SK-N-SH (cell line): ENCODE data around the gene RSRP1. TPM values are rescaled to one million over a fixed set of nuclear protein-coding genes. Genes with fewer than 3 reads are reported as not detected.
"Not testable (repeated sequence)": the region's sequence is repeated elsewhere in the genome, so short reads cannot be mapped to it uniquely, and the experiment has no call there.

Experiments
- CTCF ChIA-PET: fragments of 300-600, 350-600 bp; formaldehyde crosslinking; extraction: SDS; loops from one replicate; lab custom pipeline; 2021; lab: Yijun Ruan, JAX
- POLR2A ChIA-PET: fragments of 350-600 bp; sonication (Branson Sonifier 250); formaldehyde crosslinking; extraction: SDS; loops from one replicate; lab custom pipeline; 2020; ENCODE audit warnings: antibody characterized with exemption, inconsistent platforms; lab: Yijun Ruan, JAX
- DNase-seq: peaks from one replicate; pipeline ENCODE4 v3.0.0; 2012
- H2AFZ ChIP-seq: fragments of 200-600 bp; sonication (generic); 2 replicates; pipeline ENCODE4 v1.8.1; 2016; ENCODE audit warnings: antibody characterized with exemption, mild to moderate bottlenecking, low read depth
- H3F3A ChIP-seq: fragments of 200-600 bp; sonication (generic); replicated peaks from 2 replicates; pipeline ENCODE3; 2016; ENCODE audit warnings: antibody characterized with exemption, mild to moderate bottlenecking; ENCODE audit not compliant: insufficient read depth
- H3K27ac ChIP-seq, 2 experiments: fragments of 200-500 bp in 1 of 2; fragments of 200-600 bp in 1 of 2; sonication (Bioruptor generic) in 1 of 2; sonication (generic), shearing (Covaris generic) in 1 of 2; 2 replicates each; pipeline versions ENCODE4 v1.5.1 to v1.6.1; 2014 to 2016; ENCODE audit warnings: low read depth in 2 of 2, inconsistent platforms in 1 of 2, low read length in 1 of 2, mild to moderate bottlenecking in 1 of 2, mixed read lengths in 1 of 2
- H3K27me3 ChIP-seq: fragments of 200-600 bp; sonication (generic), shearing (Covaris generic); 2 replicates; pipeline ENCODE4 v1.6.1; 2016; ENCODE audit warnings: mixed run types; ENCODE audit not compliant: insufficient read depth
- H3K36me3 ChIP-seq, 2 experiments: fragments of 200-500 bp in 1 of 2; fragments of 200-600 bp in 1 of 2; sonication (Bioruptor generic) in 1 of 2; sonication (generic) in 1 of 2; replicated peaks in 1 of 2; 2 replicates each; pipeline versions ENCODE3 to v1.5.1; 2014 to 2016; ENCODE audit warnings: low read length in 1 of 2, mild to moderate bottlenecking in 1 of 2; ENCODE audit not compliant: insufficient read depth in 2 of 2, control insufficient read depth in 1 of 2
- H3K4me1 ChIP-seq, 2 experiments: fragments of 200-500 bp in 1 of 2; fragments of 200-600 bp in 1 of 2; sonication (Bioruptor generic) in 1 of 2; sonication (generic), shearing (Covaris generic) in 1 of 2; 2 replicates each; pipeline versions ENCODE4 v1.5.1 to v1.6.1; 2014 to 2016; ENCODE audit warnings: low read depth in 1 of 2, low read length in 1 of 2, mixed run types in 1 of 2; ENCODE audit not compliant: insufficient read depth in 2 of 2, control insufficient read depth in 1 of 2
- H3K4me2 ChIP-seq: fragments of 200-600 bp; sonication (generic), shearing (Covaris generic); 2 replicates; pipeline ENCODE4 v1.6.1; 2017; ENCODE audit warnings: mixed run types
- H3K4me3 ChIP-seq, 2 experiments: fragments of 200-500 bp in 1 of 2; fragments of 200-600 bp in 1 of 2; sonication (Bioruptor generic) in 1 of 2; sonication (generic), shearing (Covaris generic) in 1 of 2; 2 replicates each; pipeline versions ENCODE4 v1.5.1 to v1.8.1; 2014 to 2016; ENCODE audit warnings: low read depth in 2 of 2, inconsistent platforms in 1 of 2, low read length in 1 of 2, mild to moderate bottlenecking in 1 of 2, mixed read lengths in 1 of 2, moderate library complexity in 1 of 2
- H3K79me2 ChIP-seq: fragments of 200-600 bp; sonication (generic); 2 replicates; pipeline ENCODE4 v1.8.1; 2017; ENCODE audit warnings: mild to moderate bottlenecking; ENCODE audit not compliant: insufficient read depth
- H3K9ac ChIP-seq: fragments of 200-600 bp; sonication (generic); 2 replicates; pipeline ENCODE4 v1.6.1; 2017; ENCODE audit warnings: mixed run types
- H3K9me2 ChIP-seq: fragments of 200-600 bp; sonication (generic); 2 replicates; pipeline ENCODE4 v1.6.1; 2017; ENCODE audit warnings: mixed run types
- H3K9me3 ChIP-seq: fragments of 200-600 bp; sonication (generic); 2 replicates; pipeline ENCODE4 v1.6.1; 2017; ENCODE audit warnings: mixed run types, mild to moderate bottlenecking, moderate library complexity
- H4K20me1 ChIP-seq: fragments of 200-600 bp; sonication (generic); 2 replicates; pipeline ENCODE4 v1.6.1; 2017; ENCODE audit warnings: mild to moderate bottlenecking, mixed run types; ENCODE audit not compliant: insufficient read depth
- CHD2 ChIP-seq: fragments of 150-350 bp; IDR thresholded peaks from 2 replicates; pipeline ENCODE4 v1.6.1; 2018; ENCODE audit warnings: low read length; ENCODE audit not compliant: partially characterized antibody
- ELF1 ChIP-seq: IDR thresholded peaks from 2 replicates; pipeline ENCODE4 v1.4.0; 2012
- EZH2phosphoT487 ChIP-seq: fragments of 200-600 bp; sonication (generic); IDR thresholded peaks from 2 replicates; pipeline ENCODE4 v1.6.1; 2017; ENCODE audit warnings: low read depth, mixed run types, mild to moderate bottlenecking, antibody characterized with exemption, moderate library complexity, borderline replicate concordance
- FOSL2 ChIP-seq: IDR thresholded peaks from 2 replicates; pipeline ENCODE4 v1.4.0; 2012; ENCODE audit warnings: low read depth, mild to moderate bottlenecking, moderate library complexity, borderline replicate concordance
- FOXJ3 ChIP-seq: sonication (generic); formaldehyde crosslinking; IDR thresholded peaks from 2 replicates; pipeline ENCODE4 v1.5.1; 2020; ENCODE audit warnings: mild to moderate bottlenecking, missing genetic modification reagents
- FOXM1 ChIP-seq: IDR thresholded peaks from 2 replicates; pipeline ENCODE4 v1.4.0; 2012; ENCODE audit warnings: low read depth, mild to moderate bottlenecking
- GABPA ChIP-seq: IDR thresholded peaks from 2 replicates; pipeline ENCODE4 v1.4.0; 2012; ENCODE audit warnings: low read depth, mild to moderate bottlenecking
- GATA2 ChIP-seq: sonication (generic); formaldehyde crosslinking; IDR thresholded peaks from 2 replicates; pipeline ENCODE4 v1.5.0; 2020; ENCODE audit warnings: mild to moderate bottlenecking, missing genetic modification reagents
- MEF2A ChIP-seq: IDR thresholded peaks from 2 replicates; pipeline ENCODE4 v1.4.0; 2012; ENCODE audit warnings: low read depth, borderline replicate concordance
- MXI1 ChIP-seq: IDR thresholded peaks from 2 replicates; pipeline ENCODE4 v1.6.1; 2012; ENCODE audit warnings: mild to moderate bottlenecking, low read depth, low read length, improper control_type of control experiment
- NFIC ChIP-seq: IDR thresholded peaks from 2 replicates; pipeline ENCODE4 v1.4.0; 2012; ENCODE audit warnings: borderline replicate concordance
- RAD21 ChIP-seq: IDR thresholded peaks from 2 replicates; pipeline ENCODE4 v1.6.1; 2012; ENCODE audit warnings: mild to moderate bottlenecking, low read length
- SMC3 ChIP-seq: IDR thresholded peaks from 2 replicates; pipeline ENCODE4 v1.6.1; 2012; ENCODE audit warnings: low read depth, low read length, improper control_type of control experiment
- TAF1 ChIP-seq: IDR thresholded peaks from 2 replicates; pipeline ENCODE4 v1.6.1; 2012; ENCODE audit warnings: low read depth, mild to moderate bottlenecking, low read length, moderate library complexity, borderline replicate concordance
- TCF12 ChIP-seq: IDR thresholded peaks from 2 replicates; pipeline ENCODE4 v1.4.0; 2012
- TEAD4 ChIP-seq: IDR thresholded peaks from 2 replicates; pipeline ENCODE4 v1.4.0; 2012; ENCODE audit warnings: mild to moderate bottlenecking, borderline replicate concordance; ENCODE audit not compliant: insufficient read depth
- WGBS: methylation state at CpG from one replicate; pipeline ENCODE4 v1.1.6; 2017; ENCODE audit warnings: low lambda C conversion rate; 5-methylcytosine and 5-hydroxymethylcytosine counted together
- polyA plus RNA-seq, 3 experiments: library from polyadenylated mRNA; depleted of rRNA; stranded (reverse); fragments of >200 nt; gene quantifications; 2 replicates each; pipeline ENCODE4 v1.2.3, GENCODE V29; 2012
- TF ChIP-seq, protein P1 (sequence below): fragments of 150-350 bp; IDR thresholded peaks from 2 replicates; pipeline ENCODE4 v1.6.1; 2016; ENCODE audit warnings: mild to moderate bottlenecking, low read depth, low read length
- TF ChIP-seq, protein P2 (sequence below): IDR thresholded peaks from 2 replicates; pipeline ENCODE4 v1.4.0; 2012; ENCODE audit warnings: low read depth, borderline replicate concordance
- TF ChIP-seq, protein P3 (sequence below): fragments of 200-600 bp; sonication (generic); IDR thresholded peaks from 2 replicates; pipeline ENCODE4 v1.6.1; 2017; ENCODE audit warnings: antibody characterized with exemption, mild to moderate bottlenecking, moderate library complexity
- TF ChIP-seq, protein P4 (sequence below): IDR thresholded peaks from 2 replicates; pipeline ENCODE4 v1.4.0; 2012; ENCODE audit warnings: low read depth

RSRP1 gene
- polyA plus RNA-seq, 1 of the 3 experiments (the other 2 are of a cell fraction): 126 TPM

DNA sequence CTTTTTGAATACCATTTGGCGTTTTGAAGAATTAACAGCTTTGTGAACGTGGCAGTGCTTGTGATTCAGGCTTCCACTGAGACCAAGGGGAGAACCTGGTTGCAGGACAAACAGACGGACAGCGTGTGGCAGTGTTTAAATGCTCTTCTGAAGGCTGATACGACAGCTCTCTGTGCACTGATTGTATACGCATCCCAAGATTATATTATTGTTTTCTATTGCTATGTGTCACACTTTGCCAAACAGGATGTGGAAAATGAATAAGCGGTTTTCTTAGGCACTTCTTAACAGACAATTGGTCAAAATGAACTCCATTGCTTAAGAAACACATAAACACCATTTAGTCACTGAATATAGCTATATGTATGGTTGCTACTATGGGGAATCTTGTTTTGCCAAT is 12.6 kb upstream of the RSRP1 start:
- H3K9ac ChIP-seq, H3K4me2 ChIP-seq, POLR2A ChIA-PET: not testable (repeated sequence)

DNA sequence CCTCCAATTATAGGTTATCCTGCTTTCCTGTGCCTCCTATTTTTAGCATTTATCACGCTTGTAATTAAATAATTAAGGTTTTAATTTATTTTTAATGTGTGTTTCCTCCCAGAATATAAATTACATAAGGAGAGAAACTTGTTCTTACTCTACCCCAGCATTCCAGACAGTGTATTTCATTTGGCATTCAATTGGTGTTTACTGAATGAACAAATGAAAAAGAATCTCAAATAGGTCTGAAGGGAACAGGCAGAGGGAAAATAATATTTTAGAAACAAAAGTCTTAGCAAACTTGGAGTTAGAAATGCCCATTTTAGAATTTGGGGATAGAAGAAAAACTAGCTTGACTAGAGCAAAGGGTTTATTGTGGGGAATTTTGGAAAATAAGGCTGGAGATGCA is 9.9 kb upstream of the RSRP1 start:
- Histone ChIP-seq H4K20me1 (no peaks in the 10 kb centered on the region; the same call in 1 of the 2 replicates), H3F3A (peaks cover 7% of the 10 kb centered on the region), H2AFZ (no peak overlapping the region), H3K9me3 (no peaks in the 10 kb centered on the region), H3K36me3 (no peaks in the 10 kb centered on the region), H3K4me1 (peaks cover 0 to 8% of the 10 kb centered on the region in 2 experiments; a peak in 1 of 4 replicates), H3K79me2 (peaks cover 61% of the 10 kb centered on the region), H3K9me2 (no peaks in the 10 kb centered on the region), H3K4me2 (no peak overlapping the region), H3K9ac (no peak overlapping the region), H3K27me3 (no peaks in the 10 kb centered on the region), H3K4me3 (no peak overlapping the region), H3K27ac (no peak overlapping the region)
- WGBS: 78% methylated on average over 1 of the region's 1 CpG
- TF ChIP-seq, protein P1, sequence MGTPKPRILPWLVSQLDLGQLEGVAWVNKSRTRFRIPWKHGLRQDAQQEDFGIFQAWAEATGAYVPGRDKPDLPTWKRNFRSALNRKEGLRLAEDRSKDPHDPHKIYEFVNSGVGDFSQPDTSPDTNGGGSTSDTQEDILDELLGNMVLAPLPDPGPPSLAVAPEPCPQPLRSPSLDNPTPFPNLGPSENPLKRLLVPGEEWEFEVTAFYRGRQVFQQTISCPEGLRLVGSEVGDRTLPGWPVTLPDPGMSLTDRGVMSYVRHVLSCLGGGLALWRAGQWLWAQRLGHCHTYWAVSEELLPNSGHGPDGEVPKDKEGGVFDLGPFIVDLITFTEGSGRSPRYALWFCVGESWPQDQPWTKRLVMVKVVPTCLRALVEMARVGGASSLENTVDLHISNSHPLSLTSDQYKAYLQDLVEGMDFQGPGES: no peak
- TF ChIP-seq SMC3: no peak
- no peak for TF ChIP-seq TEAD4
- no peak for TF ChIP-seq NFIC
- no peak for TF ChIP-seq MXI1
- TF ChIP-seq MEF2A: no peak
- no peak for TF ChIP-seq FOXM1
- TF ChIP-seq EZH2phosphoT487: no peak
- TF ChIP-seq FOXJ3 (CRISPR knock-in tag): no peak
- TF ChIP-seq TAF1: no peak
- no peak for TF ChIP-seq FOSL2
- no peak for TF ChIP-seq CHD2
- TF ChIP-seq GABPA: no peak
- no peak for TF ChIP-seq GATA2 (CRISPR knock-in tag)
- TF ChIP-seq, protein P2, sequence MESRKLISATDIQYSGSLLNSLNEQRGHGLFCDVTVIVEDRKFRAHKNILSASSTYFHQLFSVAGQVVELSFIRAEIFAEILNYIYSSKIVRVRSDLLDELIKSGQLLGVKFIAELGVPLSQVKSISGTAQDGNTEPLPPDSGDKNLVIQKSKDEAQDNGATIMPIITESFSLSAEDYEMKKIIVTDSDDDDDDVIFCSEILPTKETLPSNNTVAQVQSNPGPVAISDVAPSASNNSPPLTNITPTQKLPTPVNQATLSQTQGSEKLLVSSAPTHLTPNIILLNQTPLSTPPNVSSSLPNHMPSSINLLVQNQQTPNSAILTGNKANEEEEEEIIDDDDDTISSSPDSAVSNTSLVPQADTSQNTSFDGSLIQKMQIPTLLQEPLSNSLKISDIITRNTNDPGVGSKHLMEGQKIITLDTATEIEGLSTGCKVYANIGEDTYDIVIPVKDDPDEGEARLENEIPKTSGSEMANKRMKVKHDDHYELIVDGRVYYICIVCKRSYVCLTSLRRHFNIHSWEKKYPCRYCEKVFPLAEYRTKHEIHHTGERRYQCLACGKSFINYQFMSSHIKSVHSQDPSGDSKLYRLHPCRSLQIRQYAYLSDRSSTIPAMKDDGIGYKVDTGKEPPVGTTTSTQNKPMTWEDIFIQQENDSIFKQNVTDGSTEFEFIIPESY: no peak
- no peak for TF ChIP-seq ELF1
- TF ChIP-seq TCF12: no peak
- TF ChIP-seq RAD21: no peak
- TF ChIP-seq, protein P3, sequence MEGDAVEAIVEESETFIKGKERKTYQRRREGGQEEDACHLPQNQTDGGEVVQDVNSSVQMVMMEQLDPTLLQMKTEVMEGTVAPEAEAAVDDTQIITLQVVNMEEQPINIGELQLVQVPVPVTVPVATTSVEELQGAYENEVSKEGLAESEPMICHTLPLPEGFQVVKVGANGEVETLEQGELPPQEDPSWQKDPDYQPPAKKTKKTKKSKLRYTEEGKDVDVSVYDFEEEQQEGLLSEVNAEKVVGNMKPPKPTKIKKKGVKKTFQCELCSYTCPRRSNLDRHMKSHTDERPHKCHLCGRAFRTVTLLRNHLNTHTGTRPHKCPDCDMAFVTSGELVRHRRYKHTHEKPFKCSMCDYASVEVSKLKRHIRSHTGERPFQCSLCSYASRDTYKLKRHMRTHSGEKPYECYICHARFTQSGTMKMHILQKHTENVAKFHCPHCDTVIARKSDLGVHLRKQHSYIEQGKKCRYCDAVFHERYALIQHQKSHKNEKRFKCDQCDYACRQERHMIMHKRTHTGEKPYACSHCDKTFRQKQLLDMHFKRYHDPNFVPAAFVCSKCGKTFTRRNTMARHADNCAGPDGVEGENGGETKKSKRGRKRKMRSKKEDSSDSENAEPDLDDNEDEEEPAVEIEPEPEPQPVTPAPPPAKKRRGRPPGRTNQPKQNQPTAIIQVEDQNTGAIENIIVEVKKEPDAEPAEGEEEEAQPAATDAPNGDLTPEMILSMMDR: no peak
- TF ChIP-seq, protein P4, sequence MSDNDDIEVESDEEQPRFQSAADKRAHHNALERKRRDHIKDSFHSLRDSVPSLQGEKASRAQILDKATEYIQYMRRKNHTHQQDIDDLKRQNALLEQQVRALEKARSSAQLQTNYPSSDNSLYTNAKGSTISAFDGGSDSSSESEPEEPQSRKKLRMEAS: no peak
- CTCF ChIA-PET: interaction anchor here (0.6 to 2.1 kb wide), 5 partner anchors 9 to 232 kb away, joined by 3 to 4 read pairs (median 3); partner anchors contain the start of gene RSRP1
- no peak for DNase-seq
- POLR2A ChIA-PET: interaction anchor here (1.8 kb wide), 1 partner anchor 10 kb away, joined by 4 read pairs; the partner anchor contains the start of gene RSRP1

More for the DNA sequence above, 12.6 kb upstream of the RSRP1 start:
- H3K4me3 ChIP-seq, H3K4me1 ChIP-seq, H3K36me3 ChIP-seq, H2AFZ ChIP-seq, H4K20me1 ChIP-seq, H3F3A ChIP-seq, H3K9me2 ChIP-seq, H3K9me3 ChIP-seq, CTCF ChIA-PET, DNase-seq, H3K27me3 ChIP-seq: not testable (repeated sequence)
- TF ChIP-seq, protein P3: peak; percentile 41
- peak overlapping the region in 1 of 2 experiments; percentile 9; a peak in 1 of 4 replicates for H3K27ac ChIP-seq
- H3K79me2 ChIP-seq: peaks cover 64% of the 10 kb centered on the region
- 85% methylated on average over 7 of the region's 7 CpGs for WGBS
